ENCODE data around the gene NAA16.

GRCh38 chr13:41420146-41420545 lies 109.1 kb downstream of the NAA16 start:
- no peak for TF ChIP-seq POLR2A (IDR thresholded peaks at IDR 0.05; ENCODE audit: low read depth)
- no peak for TF ChIP-seq CTCF (IDR thresholded peaks at IDR 0.05)
- TF ChIP-seq EP300 (IDR thresholded peaks at IDR 0.05): no peak
